Stimulated activated CD8-positive, alpha-beta memory T cell treated with anti-CD3 and anti-CD28 coated beads, Interleukin-4, amount 100 ng/mL, for 48 hours (primary cell): Measurements from ENCODE around the gene RAD51B.
A peak's percentile ranks its signal among the peaks of the same experiment; 100 is the strongest.

Experiments
- DNase-seq: peaks from one replicate; pipeline ENCODE4 v3.0.0-alpha.2; 2020

RAD51B gene

DNA sequence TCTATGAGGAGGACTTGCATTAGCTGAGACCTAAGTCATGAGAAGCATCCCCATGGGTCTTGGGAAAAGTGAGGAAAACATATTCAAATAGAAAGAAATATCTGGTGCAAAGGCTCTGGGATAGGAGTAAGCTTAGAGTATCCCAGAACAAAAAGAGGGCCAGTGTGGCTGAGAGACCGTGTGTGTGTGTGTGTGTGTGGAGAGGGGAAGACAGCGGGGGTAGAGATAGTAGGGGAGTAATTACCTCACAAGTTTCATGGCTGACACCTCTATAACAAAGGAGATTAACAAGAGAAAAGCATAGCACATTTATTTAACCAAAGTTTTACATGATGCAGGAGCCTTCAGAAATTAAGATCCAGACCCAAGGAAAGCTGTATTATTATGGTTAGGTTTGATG is 440.5 kb downstream of the RAD51B start:
- no peak for DNase-seq

DNA sequence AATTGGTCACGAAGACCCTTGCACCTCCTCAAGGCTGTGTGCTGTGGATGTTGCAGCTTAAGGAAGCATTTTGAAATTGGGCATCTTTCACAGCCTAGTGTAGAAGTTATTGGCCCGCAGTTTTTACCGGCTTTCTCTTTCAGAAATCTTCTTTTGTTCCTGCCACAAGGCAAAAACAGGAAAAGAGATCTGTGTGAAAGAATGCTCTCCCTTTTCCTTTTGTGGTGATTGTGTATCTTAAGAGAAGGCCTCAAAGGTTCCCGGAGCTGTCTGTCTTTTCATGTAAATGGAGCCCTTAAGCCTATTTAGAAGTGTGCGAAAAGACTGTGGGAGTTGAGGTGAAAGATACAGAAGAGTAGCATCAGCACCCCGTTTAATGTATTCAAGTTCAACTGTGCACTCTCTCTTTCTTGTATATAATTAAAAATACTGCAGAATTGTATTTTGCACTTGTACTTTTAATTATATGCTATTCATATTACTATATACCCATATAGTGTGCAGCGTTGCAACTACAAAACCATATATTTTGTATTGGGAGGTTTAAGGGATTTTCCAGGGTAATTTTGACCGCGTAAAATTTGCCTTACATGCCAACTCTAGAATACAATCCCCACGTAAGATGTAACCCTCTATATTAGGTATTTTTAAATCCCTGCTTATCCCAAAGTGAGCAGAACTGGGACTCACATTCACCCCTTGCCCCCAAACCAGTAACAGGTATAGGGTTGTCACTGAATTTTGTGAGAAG is 441.7 kb downstream of the RAD51B start:
- DNase-seq, result no peak

DNA sequence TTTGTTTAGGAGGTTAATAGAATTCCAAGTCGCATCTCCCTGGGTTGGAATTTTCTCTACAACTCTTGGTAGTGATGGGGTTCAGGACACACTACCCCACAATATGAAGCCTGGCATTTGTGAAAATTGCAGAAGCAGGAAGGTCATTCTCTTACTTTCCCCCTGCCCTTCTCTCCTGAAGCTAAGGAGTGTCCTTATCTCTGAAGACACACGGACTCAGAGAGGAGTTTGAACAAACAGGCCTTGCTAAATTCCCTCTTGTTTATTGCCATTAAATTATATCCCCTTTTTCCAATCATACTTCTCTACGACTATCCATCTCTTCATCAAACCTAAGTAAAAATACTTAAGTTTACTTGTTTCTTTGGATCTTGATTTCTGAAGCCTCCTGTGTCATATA is 443.0 kb downstream of the RAD51B start:
- no peak for DNase-seq

DNA sequence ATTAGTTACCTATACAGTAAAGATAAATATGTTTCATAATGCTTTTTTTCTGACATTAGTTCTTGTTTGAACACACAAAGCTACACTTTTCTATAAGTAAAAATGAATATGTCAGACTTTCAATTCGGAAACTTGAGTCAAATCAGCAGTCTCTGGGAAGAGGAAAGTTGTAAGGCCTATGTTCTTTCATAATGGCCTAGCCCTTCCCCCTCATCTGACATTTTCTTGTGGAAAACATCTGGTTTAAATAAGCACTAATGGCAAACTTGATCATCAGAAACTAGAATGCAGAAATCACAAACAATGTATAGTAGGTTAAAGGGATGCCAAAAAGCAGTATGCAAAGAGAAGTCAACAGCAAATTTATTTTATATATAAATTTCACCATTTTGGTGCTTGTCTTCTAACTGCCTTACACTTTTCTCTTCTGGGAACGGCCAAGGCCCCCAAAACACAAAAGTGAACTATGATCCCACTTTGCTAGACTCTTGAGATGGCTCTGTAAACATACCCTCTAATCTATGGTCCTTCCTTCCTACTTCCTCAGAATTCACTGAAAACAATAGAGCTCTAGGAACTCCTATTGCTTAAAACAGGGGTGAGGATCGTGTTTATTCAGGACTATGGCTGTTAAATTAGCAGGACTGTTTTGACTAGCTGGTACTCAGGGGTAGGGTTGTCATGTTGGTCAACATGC is 444.1 kb downstream of the RAD51B start:
- DNase-seq, result no peak

DNA sequence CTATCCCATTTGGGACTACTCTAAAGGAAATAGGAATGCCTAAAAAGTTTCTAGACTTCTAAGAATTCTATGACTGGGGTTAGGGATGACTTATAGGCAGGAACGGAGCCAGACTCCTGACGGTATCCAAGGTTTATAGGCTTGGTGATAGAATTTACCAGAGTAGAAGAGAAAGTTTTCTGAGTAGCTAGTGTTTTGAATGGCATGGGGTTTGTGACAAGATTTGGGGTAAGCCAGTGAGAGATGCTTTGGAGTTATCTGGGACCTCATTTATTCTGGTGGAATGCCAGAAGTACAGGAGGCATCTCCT is 444.6 kb downstream of the RAD51B start:
- DNase-seq, result no peak

DNA sequence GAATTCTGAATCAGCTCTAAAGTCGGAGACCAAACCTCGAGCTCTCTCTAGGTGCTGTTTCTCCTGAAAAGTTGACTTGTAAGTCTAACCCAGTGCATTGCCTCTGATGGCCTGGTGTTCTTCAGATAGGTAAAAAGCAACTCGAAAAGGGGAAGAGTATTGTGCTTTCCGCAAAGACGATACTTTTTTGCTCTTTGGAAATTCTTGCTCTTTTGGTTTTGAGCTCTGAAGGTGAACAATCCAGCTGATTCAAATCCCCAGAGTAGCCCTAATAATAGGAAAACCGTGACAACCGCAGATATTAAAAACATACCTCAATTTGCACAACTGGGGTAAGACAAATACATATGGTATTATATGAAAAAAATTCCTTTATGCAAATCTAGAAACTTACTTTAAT is 447.4 kb downstream of the RAD51B start:
- DNase-seq, result no peak

DNA sequence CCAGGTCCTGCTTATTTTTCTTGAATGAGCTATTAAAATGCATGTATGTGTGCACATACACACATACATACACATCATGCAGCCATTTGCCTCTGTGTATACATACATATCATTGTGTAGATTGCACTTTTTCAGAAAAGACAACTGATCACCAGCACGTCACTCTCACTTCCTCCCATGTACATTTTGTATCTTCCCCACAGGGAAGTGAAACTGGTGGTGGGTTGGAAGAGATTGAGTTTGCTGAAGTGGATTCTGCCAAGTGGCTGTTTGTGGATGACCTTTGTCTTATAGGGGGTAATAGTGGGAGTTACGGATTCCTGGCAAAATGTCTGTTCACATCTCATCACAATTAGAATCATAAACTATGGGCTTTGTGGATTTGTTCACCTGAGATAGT is 448.6 kb downstream of the RAD51B start:
- DNase-seq, result no peak

DNA sequence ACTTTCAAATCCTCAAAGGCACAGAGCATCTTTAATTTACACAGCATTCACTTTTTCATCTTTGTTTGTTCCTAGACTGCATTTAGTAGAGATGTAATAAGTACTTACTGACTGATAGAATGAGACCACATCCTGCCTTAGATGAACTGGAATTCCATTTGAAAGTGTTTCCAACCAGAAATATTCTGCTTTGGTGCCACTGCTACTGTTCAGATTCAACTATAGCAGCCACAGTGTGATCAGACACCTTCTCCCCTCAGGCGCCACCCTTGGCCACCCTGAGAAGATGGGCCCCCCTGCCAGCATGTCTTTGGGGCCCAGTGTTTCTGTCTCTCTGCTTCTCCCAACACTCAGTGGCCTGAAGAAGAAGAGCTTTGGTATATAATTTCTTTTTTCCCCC is 449.1 kb downstream of the RAD51B start:
- no peak for DNase-seq

DNA sequence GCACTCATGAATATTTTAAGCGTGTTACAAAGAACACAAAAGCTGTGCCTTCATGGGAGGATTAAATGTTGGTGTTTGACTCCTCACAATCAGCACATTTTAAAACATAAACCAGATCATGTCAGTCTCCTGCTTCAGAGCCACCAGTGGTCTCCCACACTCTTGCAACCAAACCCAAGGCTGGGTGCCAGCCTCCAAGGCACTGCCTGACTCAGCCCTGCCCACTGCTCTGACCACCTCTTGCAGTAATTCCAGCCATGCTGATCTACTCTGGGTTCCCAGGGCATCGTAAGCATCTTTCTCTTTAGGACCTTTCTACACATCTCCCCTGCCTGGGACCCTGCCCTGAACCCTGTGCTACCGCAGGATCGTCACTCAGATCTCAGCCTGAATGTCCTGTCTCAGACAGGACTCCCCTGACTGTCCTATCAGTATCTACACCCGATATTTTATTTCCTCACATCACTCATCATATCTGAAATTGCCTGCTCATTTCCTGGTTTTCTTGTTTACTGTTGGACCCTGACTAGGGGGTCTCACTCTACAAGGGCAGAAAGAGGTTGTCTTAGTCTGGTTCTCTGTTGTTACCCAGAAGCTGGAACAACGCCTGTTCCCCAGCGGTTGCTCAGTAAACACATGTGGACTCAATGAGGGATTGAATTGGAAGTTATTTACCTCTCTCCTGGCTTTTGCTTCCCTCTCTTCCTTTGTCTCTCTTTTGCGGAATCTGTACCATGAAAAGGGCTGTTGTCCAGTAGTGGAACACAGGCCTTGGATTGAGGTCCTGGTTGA is 449.8 kb downstream of the RAD51B start:
- no peak for DNase-seq

DNA sequence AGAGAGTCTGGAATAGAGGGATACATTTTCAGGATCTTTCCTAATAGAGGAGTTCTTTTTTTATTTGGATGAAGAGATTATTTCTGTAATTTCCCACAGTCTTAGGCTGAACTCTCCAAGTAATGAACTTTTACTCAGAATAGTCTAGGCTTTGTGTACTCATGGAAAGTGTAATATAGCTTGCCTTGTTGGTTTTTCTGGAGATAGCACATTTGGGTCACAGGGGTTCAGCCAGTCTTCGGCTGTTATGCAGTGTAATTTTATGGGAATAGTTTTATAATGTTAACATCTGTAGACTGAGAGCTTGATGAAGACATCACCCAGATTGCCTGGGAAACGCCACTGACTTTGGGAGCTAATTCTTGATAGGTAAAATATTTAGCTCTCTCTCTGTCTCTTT is 450.8 kb downstream of the RAD51B start:
- no peak for DNase-seq

DNA sequence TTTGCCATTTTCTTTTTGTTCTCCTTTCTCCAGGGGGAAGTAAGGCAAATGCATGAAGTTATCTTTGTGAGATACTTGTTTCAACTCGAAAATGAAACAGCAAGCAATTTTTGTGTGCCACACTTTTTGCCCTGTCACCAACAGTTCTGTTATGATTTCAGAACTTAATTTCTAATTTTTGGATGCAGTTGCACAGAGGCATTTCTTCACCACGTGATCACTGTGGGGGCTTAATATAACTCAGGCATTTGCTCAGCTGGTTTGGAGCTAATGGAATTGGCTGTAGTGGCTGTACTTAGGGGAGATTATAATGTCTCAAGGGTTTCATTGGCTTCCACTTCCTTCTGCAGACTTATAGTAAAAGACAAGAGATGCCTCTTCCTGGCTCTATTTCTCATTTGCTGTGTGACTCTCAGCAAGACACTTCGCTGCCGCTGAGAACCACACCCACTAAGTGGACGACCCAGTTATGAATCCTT is 452.4 kb downstream of the RAD51B start:
- no peak for DNase-seq

DNA sequence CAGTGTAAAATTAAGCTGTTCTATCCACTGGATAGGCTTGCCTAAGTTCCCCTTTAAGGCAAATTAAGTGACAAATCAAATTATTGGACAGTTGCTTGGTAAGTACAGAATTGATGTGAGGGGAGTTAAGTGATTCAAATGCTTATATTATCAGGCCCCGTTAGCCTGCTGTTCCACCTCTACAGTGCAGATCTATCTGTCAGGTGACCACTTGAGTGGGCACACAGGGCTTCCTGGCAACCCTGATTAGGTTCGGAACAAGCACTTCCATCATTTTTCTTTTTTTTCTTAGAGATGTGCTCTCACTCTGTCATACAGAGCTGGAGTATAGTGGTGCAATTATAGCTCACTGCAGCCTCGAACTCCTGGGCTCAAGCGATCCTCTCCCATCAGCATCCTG is 453.8 kb downstream of the RAD51B start:
- no peak for DNase-seq

DNA sequence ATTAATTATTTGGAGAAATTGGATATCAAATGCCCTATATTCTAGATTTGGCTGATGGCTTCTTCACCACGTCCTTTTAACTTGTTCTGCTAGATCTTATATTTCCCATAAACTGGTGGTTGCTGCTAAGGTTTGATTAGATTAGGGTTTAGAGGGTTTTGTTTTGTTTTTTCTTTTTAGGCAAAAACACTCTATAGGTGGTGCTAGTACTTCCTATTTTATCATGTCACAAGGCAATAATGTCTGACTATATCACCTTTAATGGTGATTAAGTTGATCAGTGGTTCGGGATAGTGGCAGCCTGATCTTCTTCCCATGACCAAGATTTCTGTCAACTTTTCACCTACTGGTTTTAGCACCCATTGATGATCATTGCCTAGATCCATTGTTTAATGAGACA is 455.1 kb downstream of the RAD51B start:
- DNase-seq, result no peak

DNA sequence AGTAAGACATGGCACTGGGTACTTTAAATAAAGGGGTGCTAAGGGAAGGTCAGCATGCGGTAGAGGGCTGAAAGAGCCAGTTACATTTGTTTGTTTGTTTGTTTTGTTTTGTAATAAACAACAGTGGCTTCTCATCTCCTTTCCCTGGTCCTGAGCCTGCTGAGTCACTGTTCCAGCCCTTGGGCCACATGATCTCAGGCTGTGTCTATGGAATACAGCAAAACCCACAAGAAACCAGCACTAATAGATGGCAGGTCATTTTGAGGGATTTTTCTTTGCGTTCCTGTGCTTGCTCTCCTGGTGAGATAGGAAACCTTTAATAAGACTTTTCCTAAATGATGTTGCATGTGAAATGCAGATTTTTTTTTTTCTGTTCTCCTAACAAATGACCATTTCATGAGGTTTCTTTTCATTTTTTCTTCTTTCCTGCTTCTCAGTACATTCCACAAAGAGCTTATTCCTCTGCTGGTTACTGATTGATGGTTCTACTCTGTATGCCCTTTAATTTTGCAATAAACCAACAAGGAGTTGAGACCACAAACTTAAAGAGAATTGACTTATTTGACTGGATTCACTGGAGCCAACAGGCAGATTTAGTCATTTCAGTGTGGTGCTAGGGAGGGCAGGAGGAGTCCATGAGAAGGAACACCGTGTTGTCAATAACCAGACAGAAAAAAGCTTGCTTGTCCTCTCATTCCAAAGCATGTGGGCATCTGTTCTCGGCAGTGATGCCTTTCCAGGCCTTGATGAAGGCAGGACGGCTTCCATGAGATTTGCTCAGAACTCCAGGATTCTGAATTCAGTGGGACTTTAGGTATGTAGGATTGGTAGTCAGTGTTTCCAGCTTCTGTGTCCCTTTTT is 459.2 kb downstream of the RAD51B start:
- no peak for DNase-seq

DNA sequence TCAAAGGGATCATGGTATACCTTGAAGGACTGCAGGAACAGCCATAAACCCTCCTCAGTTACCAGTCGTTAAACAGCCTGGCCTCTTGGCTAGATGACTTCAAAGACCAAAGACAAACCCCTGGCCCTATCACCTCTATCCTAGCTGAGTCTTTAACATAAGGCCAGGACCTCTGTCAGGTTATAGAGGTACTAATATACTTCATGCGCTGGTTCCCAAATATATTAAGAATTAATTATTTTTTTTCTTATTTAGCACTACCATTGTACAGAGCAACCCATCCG is 459.8 kb downstream of the RAD51B start:
- DNase-seq, result no peak

DNA sequence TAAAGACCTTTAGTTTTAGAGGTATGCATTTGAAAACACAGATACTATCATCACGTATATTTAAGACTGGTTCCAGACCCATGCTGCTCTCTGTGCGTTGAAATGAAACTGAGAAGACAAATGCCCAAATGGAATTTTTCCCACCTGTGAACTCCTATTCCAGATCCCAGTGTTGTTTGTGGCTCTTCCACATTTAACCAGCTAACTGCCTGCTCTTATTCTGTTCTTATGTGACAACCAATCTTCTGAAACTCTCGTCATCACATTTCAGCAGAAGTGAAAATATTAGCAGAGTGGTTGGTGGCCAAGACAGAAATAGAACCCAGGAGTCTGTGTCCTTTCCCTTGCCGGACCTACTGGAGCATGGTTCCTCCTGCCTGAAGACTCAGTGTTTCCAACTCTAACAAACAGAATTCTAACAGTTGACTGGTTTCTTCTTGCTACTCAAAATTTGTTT is 460.2 kb downstream of the RAD51B start:
- no peak for DNase-seq

DNA sequence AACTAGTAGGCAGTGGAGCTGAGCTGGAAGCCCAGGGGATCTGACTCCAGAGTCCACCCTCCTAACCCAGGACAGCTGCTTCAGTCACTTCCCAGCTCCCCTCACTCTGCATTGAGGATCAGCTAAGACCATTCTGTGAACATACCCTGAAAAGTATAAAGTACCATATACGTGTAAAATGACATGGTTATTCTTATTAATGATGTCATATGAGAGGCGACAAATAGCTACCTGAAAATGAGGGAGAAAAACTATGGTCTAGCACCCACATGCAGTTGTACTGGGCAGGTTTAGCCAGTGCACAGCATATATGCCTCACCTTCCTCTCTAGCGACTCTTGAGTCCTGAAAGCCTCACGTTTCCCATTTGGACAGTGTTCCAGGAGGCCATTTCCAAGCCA is 461.9 kb downstream of the RAD51B start:
- DNase-seq, result no peak

DNA sequence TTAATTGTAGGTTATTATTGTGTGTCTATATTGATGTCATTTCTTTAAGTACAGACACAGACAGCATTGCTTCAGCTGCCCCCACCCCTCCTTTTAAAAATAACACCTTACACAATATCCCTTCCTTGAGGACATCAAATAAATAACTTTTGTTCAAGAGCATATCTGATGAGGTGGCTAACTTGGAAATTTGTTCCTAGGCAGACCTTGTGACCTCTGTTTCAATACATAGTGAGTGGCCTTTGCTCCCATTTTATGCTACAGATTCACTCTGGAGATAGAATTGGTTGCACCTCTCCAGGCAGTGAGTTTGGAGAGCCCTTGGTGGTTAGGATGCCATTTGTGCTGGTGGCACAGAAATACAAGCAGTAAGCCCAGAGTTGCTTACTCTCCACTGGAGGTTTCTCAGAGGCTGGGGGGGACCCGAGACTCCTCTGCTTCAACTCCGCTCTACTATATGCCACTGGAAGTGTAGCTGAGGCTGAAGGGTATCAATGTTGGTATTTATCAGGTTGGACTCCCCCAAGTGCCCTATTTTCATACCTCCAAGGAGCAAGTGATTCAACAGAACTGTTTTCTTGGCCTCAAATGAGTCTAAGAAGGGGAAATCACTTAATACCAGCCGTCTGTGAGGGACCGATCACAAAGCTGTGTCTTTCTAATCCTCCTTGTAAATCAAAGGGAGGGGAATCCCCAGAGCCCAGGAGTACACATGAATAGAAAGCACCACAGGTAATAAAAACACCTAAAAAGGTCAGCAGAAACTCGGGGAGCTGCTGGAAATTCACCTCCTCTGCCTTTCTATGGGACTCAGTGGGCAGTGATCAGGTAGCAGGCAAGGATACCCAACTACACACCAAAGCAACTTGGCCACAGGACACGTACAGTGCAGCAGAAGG is 463.1 kb downstream of the RAD51B start:
- DNase-seq, result peak; percentile 30

DNA sequence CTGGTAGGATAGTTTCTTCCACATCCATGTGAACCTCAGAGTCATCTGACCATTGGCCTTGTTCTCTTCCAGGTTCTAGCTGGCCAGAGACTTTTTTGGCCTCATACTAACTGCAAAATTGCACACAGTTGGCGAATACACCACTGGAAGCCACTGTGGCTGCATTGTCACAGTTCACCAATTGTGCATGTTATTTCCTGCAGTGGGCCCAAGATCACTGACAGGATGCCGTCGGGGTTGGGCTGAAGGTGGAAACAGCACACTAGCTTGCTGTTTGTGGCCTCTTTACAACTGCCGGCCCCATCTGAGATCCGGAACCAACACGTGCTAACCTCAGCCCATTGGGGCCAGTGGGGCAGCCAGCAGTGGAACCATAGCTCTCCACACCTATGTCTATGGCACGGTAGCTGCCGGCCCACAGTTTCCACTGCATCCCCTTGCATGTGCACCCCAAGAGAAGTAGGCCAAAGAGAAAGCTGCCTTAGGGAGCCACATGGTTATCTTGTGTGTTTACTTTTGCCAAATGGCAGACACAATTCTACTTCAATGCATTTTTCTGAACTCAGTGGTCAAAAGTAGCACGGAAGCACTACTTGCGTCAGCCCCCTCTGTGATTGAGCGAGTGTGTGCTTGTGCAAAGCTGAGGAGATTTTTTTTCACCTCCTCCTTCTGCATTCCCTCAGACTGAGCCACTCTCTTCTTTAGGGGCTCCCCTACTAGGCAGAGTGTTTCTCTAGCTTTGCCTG is 464.0 kb downstream of the RAD51B start:
- peak; percentile 60 for DNase-seq

DNA sequence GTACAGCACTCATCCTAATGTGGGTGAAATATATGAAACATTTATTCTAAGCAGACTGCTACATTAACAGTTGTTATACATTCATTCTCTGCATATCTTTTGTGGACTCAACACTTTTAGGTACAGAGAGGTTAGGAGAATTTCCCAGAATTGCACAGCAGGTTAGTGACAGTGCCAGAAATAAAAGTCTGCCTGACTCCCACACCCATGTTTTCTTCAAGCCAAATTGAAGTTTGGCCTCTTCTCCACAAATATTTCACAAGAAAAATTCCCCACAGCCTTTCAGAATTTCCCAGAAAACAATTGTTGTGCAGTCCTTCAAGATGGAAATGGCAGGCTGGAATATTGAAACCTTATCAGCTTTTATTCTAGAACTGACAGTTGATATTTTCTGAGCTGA is 464.8 kb downstream of the RAD51B start:
- no peak for DNase-seq

DNA sequence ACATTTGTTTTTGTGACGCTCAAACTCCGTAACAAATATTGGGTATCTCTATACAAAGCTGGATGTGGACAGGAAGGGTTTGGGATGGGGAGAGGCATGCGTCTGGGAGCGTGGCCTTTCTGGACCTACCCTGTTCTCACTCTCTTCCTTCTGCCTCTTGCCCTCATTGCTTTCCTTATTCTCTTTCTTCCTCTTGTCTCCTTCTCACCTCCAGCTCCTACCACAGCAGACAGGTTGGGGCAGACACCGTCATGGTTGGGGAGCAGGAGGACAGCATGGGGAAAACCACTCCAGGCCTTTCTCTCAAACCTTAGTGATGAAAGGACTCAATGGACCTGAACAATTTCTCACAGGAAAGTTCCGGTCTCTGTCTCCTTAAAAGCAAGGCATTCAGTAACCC is 465.3 kb downstream of the RAD51B start:
- no peak for DNase-seq
